Epithelial cell of proximal tubule (primary cell): Measurements from ENCODE around the gene CRACR2A. TPM values are rescaled to one million over a fixed set of nuclear protein-coding genes. Genes with fewer than 3 reads are reported as not detected.

ENCODE experiments used
- DNase-seq: peaks from one replicate; pipeline ENCODE4 v3.0.0-alpha.2; 2011; ENCODE audit warnings: low read depth
- H3K4me3 ChIP-seq: 2 replicates; pipeline ENCODE4 v1.5.1; 2011; ENCODE audit warnings: low read depth, mild to moderate bottlenecking, low read length
- total RNA-seq: library from RNA; depleted of rRNA; stranded (reverse); fragments of >200 nt; gene quantifications from 2 replicates; pipeline ENCODE4 v1.2.3, GENCODE V29; 2015
- TF ChIP-seq, protein P1 (sequence below): conservative IDR thresholded peaks from 2 replicates; pipeline ENCODE4 v1.5.1; 2012; ENCODE audit warnings: low read depth, mild to moderate bottlenecking, low read length

CRACR2A gene
- total RNA-seq, 1 donor from 2014 or later: 1.7 TPM

DNA sequence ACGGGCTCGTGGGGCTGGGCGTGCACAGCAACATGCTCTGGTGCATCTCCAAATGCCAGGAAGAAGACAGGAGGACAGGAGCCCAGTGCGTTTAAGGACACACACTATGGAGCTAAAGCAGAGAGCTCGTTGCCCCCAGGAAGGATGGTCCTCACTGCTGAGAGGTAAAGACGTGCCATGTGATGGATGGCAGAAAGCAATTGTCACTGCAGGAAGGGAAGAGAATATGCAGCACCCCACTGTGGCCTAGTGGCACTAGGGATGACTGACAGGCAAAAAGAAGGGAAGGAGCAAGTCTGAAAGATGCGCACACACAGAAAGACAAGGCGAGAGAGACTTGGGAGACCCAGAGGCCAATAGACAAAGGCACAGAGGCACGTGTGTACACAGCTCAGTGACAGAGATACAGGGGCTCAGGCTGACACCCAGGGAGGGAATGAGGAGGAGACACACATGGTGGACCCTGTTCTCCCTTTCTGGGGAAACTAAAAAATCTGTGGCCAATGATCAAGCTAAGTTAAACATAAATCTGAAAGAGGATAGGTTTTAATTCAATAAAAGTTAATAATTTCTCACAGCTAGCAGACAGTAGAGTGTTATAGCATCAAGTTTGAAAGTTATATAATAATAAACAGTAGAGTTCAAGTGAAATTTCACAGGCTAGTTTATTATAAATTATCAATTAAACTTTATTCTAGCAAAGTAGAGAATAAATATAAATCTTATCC is 78.8 kb downstream of the CRACR2A start:
- TF ChIP-seq, protein P1, sequence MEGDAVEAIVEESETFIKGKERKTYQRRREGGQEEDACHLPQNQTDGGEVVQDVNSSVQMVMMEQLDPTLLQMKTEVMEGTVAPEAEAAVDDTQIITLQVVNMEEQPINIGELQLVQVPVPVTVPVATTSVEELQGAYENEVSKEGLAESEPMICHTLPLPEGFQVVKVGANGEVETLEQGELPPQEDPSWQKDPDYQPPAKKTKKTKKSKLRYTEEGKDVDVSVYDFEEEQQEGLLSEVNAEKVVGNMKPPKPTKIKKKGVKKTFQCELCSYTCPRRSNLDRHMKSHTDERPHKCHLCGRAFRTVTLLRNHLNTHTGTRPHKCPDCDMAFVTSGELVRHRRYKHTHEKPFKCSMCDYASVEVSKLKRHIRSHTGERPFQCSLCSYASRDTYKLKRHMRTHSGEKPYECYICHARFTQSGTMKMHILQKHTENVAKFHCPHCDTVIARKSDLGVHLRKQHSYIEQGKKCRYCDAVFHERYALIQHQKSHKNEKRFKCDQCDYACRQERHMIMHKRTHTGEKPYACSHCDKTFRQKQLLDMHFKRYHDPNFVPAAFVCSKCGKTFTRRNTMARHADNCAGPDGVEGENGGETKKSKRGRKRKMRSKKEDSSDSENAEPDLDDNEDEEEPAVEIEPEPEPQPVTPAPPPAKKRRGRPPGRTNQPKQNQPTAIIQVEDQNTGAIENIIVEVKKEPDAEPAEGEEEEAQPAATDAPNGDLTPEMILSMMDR: no peak
- DNase-seq: no peak
- no peak overlapping the region for H3K4me3 ChIP-seq

DNA sequence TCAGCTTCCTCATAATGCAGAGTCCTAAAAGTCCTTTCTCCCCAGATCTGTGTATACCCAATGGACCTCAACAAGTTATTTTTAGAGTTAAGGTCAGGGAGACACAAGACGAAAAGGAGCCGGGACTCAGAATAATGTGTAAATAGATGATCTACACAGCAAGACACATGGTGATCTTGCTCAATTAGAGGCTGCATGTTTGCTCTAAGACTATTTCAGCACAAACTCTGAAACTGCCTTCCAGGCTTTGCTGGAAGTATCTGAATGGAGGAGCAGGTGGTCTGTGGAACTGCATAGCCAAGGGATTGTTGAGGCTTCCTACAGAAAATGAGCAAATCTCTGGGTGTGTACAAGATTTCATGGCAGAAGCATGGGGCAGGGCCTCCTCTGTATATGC is 80.8 kb downstream of the CRACR2A start:
- DNase-seq: no peak
- no peak overlapping the region for H3K4me3 ChIP-seq
- TF ChIP-seq, protein P1: no peak

DNA sequence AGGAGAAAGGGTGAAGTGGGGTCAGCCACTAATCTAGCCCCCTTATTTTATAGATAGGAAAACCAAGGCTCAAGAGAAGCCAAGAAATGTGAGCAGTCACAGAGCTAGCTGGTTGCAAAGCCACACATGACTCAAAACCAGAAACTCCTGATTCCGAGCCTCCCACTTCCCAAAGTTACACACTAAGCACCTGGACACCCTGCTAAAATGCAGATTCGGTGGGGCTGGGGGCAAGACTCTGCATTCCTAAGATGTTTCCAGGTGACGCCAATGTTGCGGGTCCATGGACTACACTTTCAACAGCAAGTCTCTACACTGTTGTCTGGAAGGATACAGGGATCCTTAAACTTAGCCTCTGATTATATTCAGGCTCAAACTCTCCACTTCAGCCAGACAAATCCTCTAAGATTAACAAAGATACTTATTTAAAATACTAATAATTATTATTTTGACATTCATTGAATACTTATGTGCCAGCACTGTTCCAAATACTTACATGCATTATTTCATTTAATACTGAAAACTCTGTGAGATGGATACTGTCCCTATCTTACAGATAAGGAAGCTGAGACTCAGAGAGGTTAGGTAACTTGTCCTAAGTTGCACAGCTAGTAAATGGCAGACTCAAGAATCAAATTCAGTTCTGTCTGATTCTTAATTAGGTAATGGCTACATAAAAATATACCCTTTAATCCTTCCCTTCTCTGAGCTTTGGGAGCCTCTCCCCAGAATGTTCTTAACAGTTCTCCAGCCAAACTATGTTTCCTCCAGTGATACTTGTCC is 81.4 kb downstream of the CRACR2A start:
- TF ChIP-seq, protein P1: no peak
- H3K4me3 ChIP-seq: no peak overlapping the region
- DNase-seq: no peak

DNA sequence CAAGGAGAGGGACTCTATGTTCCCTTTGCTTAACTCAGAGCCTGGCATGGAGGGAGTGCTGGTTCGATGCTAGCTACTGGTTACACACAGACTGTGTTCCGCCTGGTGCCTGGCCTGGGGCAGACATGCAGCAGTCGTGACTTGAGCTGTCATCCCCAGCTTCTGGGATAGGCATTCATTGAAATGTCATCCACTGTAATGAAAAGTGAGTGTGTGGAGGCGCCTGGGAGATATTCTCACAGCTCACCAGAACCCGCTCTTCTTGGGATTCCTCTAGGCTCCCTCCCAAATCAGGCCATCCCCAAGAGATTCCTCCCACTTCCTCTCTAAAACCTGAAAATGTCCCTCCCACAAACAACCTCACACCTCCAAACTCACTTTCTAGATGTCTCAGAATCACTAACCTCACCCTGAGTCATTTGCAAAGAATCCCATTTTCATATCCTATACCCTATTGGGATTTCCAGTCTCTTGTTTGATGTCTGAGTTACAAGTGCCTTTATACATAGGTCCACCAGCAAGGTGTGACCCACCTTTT is 82.8 kb downstream of the CRACR2A start:
- TF ChIP-seq, protein P1: no peak
- no peak for DNase-seq
- no peak overlapping the region for H3K4me3 ChIP-seq

DNA sequence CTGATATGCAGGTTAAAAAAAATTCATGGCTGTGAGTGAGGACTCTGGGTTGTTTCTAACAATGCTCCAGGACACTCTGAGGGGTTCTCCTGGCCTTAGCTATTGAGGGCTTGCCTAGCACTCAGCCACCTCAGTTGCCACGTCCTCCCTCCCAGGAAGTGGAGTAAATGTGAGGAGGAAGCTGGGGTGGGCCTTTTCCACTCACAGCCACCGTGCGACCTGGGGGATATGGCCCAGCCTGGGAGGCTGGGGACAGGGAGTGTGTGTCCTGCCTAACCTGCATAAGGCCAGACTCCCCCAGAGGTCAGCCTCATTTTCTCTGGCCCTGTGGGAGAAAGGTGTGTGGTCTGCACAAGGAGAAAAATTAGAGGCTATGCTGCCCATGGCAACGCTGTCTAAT is 83.3 kb downstream of the CRACR2A start:
- no peak for DNase-seq
- TF ChIP-seq, protein P1: no peak
- no peak overlapping the region for H3K4me3 ChIP-seq

DNA sequence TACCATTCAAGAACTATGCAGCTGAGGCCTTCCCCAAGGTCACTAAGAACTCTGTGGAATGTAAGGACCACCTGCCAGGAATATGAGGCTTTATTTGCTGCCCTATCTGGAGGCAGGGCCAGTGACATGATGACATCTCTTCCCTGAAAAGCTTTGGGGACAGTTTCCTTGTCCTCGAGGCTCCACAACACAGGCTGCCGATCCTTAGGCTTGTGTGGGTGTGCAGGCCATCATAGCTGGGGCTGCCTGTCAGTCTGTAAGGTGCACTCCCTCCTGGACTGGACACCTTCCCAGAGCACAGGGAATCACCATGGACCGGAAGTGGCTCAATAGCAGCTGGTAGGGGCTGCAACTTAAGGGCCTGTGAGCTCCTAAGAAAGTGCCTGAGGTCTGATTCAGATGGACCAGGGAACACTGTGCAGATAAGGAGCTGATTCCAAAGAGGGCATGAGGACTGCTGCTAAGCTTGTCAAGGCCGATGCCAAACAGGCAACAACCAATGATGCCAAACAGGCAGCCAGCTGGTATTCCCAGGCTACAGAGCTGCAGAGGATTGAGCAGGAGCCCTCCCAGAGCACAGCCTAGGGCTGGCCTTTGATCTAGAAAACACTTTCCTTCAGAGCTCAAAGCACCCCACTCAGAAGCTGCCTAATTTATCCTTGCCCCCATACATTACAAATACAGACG is 84.3 kb downstream of the CRACR2A start:
- no peak overlapping the region for H3K4me3 ChIP-seq
- TF ChIP-seq, protein P1: no peak
- DNase-seq: no peak
